Kidney epithelial cell (primary cell): ENCODE measurements around the gene EIF3F. TPM values are rescaled to one million over a fixed set of nuclear protein-coding genes. Genes with fewer than 3 reads are reported as not detected.

Experiments used
- DNase-seq: peaks from one replicate; pipeline ENCODE4 v3.0.0-alpha.2; 2010; ENCODE audit warnings: low read depth
- H3K27me3 ChIP-seq: 2 replicates; pipeline ENCODE4 v1.6.0; 2011; ENCODE audit warnings: low read length; ENCODE audit not compliant: control insufficient read depth, insufficient read depth
- H3K36me3 ChIP-seq: 2 replicates; pipeline ENCODE4 v1.5.1; 2011; ENCODE audit warnings: low read length; ENCODE audit not compliant: control insufficient read depth, insufficient read depth
- H3K4me3 ChIP-seq: 2 replicates; pipeline ENCODE4 v1.5.1; 2011; ENCODE audit warnings: low read depth, mild to moderate bottlenecking, control low read depth, low read length
- total RNA-seq: library from RNA; depleted of rRNA; stranded (reverse); fragments of >200 nt; gene quantifications from 2 replicates; pipeline ENCODE4 v1.2.3, GENCODE V29; 2015
- TF ChIP-seq, protein P1 (sequence below): IDR thresholded peaks from 2 replicates; pipeline ENCODE4 v1.5.1; 2011; ENCODE audit warnings: mild to moderate bottlenecking, moderate library complexity, low read length, control low read depth, inconsistent platforms; ENCODE audit not compliant: insufficient read depth, poor library complexity, severe bottlenecking

EIF3F gene
- total RNA-seq, 1 donor from 2014 or later: 334 TPM

DNA sequence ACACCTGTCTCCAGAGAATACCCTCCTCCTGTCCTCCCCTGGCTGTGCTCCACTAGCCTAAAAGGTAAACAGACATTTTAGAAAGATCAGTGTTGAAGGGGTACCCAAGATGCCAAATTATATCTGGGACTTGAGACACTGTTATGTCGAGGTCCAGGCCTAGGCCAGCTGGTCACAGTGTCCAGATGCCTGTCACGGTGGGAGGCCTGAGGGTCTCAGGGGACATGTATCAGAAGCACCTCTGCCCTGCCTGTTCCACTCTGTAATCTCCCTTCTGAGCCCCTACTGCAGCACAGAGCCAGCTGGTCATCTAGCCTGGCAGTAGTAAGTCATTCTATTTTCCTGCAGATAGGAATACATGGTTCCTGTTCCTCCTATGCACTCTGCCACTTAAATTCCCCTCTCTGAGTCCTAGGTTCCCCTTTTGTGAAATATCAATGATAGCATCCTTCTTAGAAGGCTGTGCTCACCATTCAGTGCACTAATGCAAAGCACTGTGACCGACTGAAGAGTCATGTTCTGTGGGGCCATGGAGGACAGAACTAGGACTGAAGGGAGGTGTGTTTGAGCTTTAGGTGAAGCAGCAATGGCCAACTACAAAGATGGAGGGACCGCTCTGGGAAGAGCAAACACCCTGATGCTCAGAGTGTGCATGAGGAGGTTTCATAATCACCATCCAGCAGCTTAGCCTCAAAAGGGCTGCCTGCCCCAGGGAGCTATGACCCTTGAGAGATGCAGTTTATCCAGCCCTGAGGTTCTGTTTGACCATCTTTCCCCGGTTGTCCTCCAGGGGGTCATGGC lies 49.1 kb downstream of the EIF3F start:
- Histone ChIP-seq H3K4me3 (no peak overlapping the region), H3K36me3 (no peaks in the 10 kb centered on the region), H3K27me3 (peaks cover 14% of the 10 kb centered on the region)
- no peak for DNase-seq
- TF ChIP-seq, protein P1, sequence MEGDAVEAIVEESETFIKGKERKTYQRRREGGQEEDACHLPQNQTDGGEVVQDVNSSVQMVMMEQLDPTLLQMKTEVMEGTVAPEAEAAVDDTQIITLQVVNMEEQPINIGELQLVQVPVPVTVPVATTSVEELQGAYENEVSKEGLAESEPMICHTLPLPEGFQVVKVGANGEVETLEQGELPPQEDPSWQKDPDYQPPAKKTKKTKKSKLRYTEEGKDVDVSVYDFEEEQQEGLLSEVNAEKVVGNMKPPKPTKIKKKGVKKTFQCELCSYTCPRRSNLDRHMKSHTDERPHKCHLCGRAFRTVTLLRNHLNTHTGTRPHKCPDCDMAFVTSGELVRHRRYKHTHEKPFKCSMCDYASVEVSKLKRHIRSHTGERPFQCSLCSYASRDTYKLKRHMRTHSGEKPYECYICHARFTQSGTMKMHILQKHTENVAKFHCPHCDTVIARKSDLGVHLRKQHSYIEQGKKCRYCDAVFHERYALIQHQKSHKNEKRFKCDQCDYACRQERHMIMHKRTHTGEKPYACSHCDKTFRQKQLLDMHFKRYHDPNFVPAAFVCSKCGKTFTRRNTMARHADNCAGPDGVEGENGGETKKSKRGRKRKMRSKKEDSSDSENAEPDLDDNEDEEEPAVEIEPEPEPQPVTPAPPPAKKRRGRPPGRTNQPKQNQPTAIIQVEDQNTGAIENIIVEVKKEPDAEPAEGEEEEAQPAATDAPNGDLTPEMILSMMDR: no peak

DNA sequence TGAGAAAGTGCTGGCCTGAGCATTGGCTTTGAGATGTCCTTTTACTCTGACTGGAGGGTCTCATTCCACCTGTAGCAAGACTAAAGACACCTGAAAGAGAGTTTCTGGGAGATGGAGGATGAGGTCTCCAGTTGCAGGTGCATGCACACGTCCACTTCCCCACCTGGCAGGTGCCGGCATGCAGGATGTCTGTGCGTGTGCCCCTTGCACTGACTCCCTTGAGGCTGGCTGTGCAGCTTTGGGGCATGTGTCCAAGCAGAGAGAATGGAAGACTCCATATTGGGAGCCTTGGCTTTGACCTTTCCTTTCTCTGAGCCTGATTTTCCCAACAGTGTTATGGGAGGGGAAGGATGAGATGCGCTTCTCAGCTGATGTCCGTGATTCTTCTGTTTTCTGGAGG lies 49.8 kb downstream of the EIF3F start:
- no peaks in the 10 kb centered on the region for H3K36me3 ChIP-seq
- H3K27me3 ChIP-seq: peaks cover 6% of the 10 kb centered on the region
- TF ChIP-seq, protein P1: no peak
- DNase-seq: no peak
- no peak overlapping the region for H3K4me3 ChIP-seq

DNA sequence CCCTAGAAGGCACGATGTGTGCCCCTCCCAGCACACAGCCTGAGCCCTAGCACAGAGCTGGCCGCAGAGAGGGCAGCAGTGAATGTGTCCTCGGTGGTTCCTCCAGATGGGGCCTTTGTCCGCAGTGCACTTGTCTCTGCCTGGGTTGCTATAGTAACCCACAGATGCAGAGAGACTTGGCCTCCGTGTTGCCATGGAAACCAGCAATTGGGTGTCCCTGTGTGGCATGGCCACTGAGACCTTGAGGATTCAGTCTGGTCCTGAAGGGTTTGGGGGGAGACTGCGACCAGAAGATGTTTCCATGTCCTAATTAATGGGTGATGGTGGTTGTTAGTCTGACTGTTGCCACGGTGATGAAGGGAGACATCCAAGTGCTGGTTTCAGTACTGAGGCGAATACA lies 51.3 kb downstream of the EIF3F start:
- no peak for DNase-seq
- Histone ChIP-seq H3K36me3 (no peaks in the 10 kb centered on the region), H3K4me3 (no peak overlapping the region), H3K27me3 (peaks cover 2% of the 10 kb centered on the region)
- TF ChIP-seq, protein P1: no peak

DNA sequence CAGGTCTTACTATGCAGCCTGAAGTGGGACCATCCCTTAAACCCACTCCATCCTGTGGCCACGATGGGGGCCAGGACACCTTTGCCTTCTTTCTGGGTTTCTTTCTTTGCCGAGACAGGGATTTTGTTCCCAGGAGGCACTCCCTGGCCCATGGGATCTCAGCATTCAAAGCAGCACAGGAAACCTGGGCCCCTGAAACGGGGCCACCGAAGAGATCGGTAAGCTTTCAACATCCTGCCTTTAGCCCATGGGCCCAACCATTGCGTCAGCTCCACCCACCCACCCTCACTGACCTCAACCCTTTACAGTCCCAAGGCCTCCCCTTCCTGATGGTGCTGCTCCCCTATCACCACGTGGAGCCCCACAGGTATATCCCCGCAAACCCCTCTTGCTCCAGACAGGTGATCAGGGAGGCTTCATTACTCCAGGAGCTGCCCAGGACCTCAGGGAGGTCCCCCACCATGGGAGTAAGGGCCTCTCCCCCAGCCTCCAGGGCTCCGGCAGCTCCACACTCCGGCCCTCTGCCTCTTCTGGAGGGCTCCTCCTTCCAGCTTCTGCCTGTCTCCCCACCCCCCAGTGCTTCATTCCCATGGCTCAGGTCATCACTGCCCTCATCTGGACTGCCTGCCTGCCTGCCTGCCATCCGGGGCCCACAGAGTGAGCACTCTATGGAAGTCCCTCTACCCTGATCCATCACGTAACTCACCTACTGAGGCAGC lies 51.8 kb downstream of the EIF3F start:
- DNase-seq: no peak
- Histone ChIP-seq H3K27me3 (peaks cover 2% of the 10 kb centered on the region), H3K36me3 (no peaks in the 10 kb centered on the region), H3K4me3 (no peak overlapping the region)
- TF ChIP-seq, protein P1: no peak

DNA sequence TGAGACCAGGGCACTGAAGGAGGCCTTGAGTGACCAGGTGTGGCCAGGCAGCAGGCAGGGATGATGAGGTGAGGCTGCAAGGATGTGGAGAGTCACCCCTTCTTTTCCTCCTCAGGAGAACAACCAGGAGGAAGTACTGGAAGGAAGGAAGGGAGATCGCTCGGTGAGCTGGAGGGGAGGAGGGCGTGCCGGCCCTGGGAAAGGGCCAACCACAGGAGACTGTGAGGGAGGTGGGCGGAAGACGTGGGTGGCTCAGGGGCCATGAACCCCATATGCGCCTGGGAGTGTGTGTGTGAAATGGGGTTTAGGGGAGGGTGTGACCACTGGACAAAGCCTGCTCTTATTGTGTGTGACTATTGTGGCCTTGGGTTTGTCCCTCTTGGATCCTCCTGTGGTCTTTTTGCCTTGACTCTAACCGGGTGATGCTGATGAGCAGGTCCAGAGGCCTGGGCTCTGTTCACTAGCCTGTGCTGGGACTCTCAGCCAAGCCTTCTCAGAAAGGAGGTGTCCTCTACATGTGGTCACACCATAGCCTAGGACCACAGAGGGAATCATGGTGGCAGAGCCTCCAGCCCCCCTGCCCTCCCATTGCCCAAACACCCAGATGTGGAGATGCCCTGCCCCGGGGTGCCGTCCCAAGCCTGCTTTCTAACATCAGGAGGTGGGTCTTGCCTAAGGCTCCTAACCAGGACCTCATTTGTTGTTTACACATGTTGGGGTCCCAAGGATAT lies 52.6 kb downstream of the EIF3F start:
- TF ChIP-seq, protein P1: no peak
- no peak overlapping the region for H3K4me3 ChIP-seq
- no peaks in the 10 kb centered on the region for H3K36me3 ChIP-seq
- H3K27me3 ChIP-seq: peaks cover 2% of the 10 kb centered on the region
- DNase-seq: no peak
